HepG2 (cell line): Measurements from ENCODE around the gene TUBB3. TPM values are rescaled to one million over a fixed set of nuclear protein-coding genes. Genes with fewer than 3 reads are reported as not detected.

Experiments
- CENPX ChIP-seq: sonication (generic); formaldehyde crosslinking; IDR thresholded peaks from 2 replicates; pipeline ENCODE4 v1.9.0; 2021; ENCODE audit warnings: mild to moderate bottlenecking, missing genetic modification reagents, moderate library complexity
- CSRNP2 ChIP-seq: sonication (generic); formaldehyde crosslinking; conservative IDR thresholded peaks from 2 replicates; pipeline ENCODE4 v1.8.0; 2022; ENCODE audit warnings: low read depth, missing genetic modification reagents
- EHMT2 ChIP-seq: fragments of 200-600 bp; sonication (generic); IDR thresholded peaks from 2 replicates; pipeline ENCODE4 v1.7.0; 2017; ENCODE audit warnings: antibody characterized with exemption, low read depth, low read length, borderline replicate concordance
- ETV5 ChIP-seq: IDR thresholded peaks from 2 replicates; pipeline ENCODE4 v1.6.1; 2018; ENCODE audit warnings: missing biosample characterization, missing genetic modification reagents, inconsistent platforms, borderline replicate concordance
- FOXO1 ChIP-seq: sonication (generic); formaldehyde crosslinking; IDR thresholded peaks from 2 replicates; pipeline ENCODE4 v1.4.0; 2020; ENCODE audit warnings: missing genetic modification reagents
- GABPA ChIP-seq, 2 experiments: IDR thresholded peaks; 2 replicates each; pipeline ENCODE4 v1.6.1; 2011 to 2016; ENCODE audit warnings: low read depth in 2 of 2, low read length in 1 of 2, missing biosample characterization in 1 of 2, missing genetic modification characterization in 1 of 2
- JUN ChIP-seq: sonication (generic); formaldehyde crosslinking; IDR thresholded peaks from 2 replicates; pipeline ENCODE4 v1.4.0; 2020; ENCODE audit warnings: mild to moderate bottlenecking, missing genetic modification reagents
- MAF1 ChIP-seq: sonication (generic); formaldehyde crosslinking; IDR thresholded peaks from 2 replicates; pipeline ENCODE4 v1.5.0; 2020; ENCODE audit warnings: missing genetic modification reagents, borderline replicate concordance
- MBNL3 ChIP-seq: fragments of 250-450 bp; sonication (Bioruptor Pico); conservative IDR thresholded peaks from 2 replicates; pipeline ENCODE4 v1.8.0; 2022; ENCODE audit warnings: mild to moderate bottlenecking, inconsistent platforms
- MEF2D ChIP-seq: sonication (generic); formaldehyde crosslinking; IDR thresholded peaks from 2 replicates; pipeline ENCODE4 v1.5.1; 2020; ENCODE audit warnings: mild to moderate bottlenecking, missing genetic modification reagents
- NFIC ChIP-seq: IDR thresholded peaks from 2 replicates; pipeline ENCODE4 v1.6.1; 2012; ENCODE audit warnings: mild to moderate bottlenecking, low read length, inconsistent platforms
- RFX5 ChIP-seq: IDR thresholded peaks from 2 replicates; pipeline ENCODE4 v1.6.1; 2011; ENCODE audit warnings: low read depth, low read length, improper control_type of control experiment
- SSRP1 ChIP-seq: IDR thresholded peaks from 2 replicates; pipeline ENCODE4 v1.6.1; 2016; ENCODE audit warnings: control low read depth
- TBX2 ChIP-seq: sonication (generic); formaldehyde crosslinking; IDR thresholded peaks from 2 replicates; pipeline ENCODE4 v1.5.0; 2020; ENCODE audit warnings: missing genetic modification reagents, mild to moderate bottlenecking, borderline replicate concordance
- ZBTB4 ChIP-seq: sonication (generic); formaldehyde crosslinking; IDR thresholded peaks from 2 replicates; pipeline ENCODE4 v1.4.0; 2020; ENCODE audit warnings: missing genetic modification reagents, mild to moderate bottlenecking, borderline replicate concordance
- ZBTB7A ChIP-seq: sonication (generic); formaldehyde crosslinking; IDR thresholded peaks from 2 replicates; pipeline ENCODE4 v1.8.0; 2022; ENCODE audit warnings: mild to moderate bottlenecking, missing genetic modification reagents
- ZFP41 ChIP-seq: sonication (generic); formaldehyde crosslinking; IDR thresholded peaks from 2 replicates; pipeline ENCODE4 v1.4.0; 2020; ENCODE audit warnings: mild to moderate bottlenecking, missing genetic modification reagents, borderline replicate concordance
- ZMYM4 ChIP-seq: sonication (generic); formaldehyde crosslinking; IDR thresholded peaks from 2 replicates; pipeline ENCODE4 v1.8.1; 2023; ENCODE audit warnings: mild to moderate bottlenecking, missing genetic modification reagents
- ZNF10 ChIP-seq: sonication (generic); formaldehyde crosslinking; IDR thresholded peaks from 2 replicates; pipeline ENCODE4 v1.4.0; 2020; ENCODE audit warnings: mild to moderate bottlenecking, low read depth, missing genetic modification reagents, borderline replicate concordance
- ZNF263 ChIP-seq: sonication (generic); formaldehyde crosslinking; IDR thresholded peaks from 2 replicates; pipeline ENCODE4 v1.4.0; 2020; ENCODE audit warnings: missing genetic modification reagents
- ZNF335 ChIP-seq: sonication (generic); formaldehyde crosslinking; IDR thresholded peaks from 2 replicates; pipeline ENCODE4 v1.4.0; 2020; ENCODE audit warnings: missing genetic modification reagents
- ZNF34 ChIP-seq: sonication (generic); formaldehyde crosslinking; IDR thresholded peaks from 2 replicates; pipeline ENCODE4 v1.4.0; 2020; ENCODE audit warnings: mild to moderate bottlenecking, missing genetic modification reagents, borderline replicate concordance
- ZNF431 ChIP-seq: sonication (generic); formaldehyde crosslinking; IDR thresholded peaks from 2 replicates; pipeline ENCODE4 v1.9.0; 2022; ENCODE audit warnings: missing genetic modification reagents, low read depth, mild to moderate bottlenecking, borderline replicate concordance
- ZNF432 ChIP-seq: sonication (generic); formaldehyde crosslinking; IDR thresholded peaks from 2 replicates; pipeline ENCODE4 v1.5.0; 2020; ENCODE audit warnings: missing genetic modification reagents, mild to moderate bottlenecking, borderline replicate concordance
- ZNF446 ChIP-seq: sonication (generic); formaldehyde crosslinking; IDR thresholded peaks from 2 replicates; pipeline ENCODE4 v1.5.0; 2020; ENCODE audit warnings: mild to moderate bottlenecking, missing genetic modification reagents
- ZNF484 ChIP-seq: sonication (generic); formaldehyde crosslinking; IDR thresholded peaks from 2 replicates; pipeline ENCODE4 v1.5.1; 2020; ENCODE audit warnings: mild to moderate bottlenecking, low read depth, missing genetic modification reagents, borderline replicate concordance
- ZNF678 ChIP-seq: sonication (generic); formaldehyde crosslinking; IDR thresholded peaks from 2 replicates; pipeline ENCODE4 v1.4.0; 2020; ENCODE audit warnings: mild to moderate bottlenecking, missing genetic modification reagents
- ZNF720 ChIP-seq: sonication (generic); formaldehyde crosslinking; IDR thresholded peaks from 2 replicates; pipeline ENCODE4 v1.4.0; 2020; ENCODE audit warnings: missing genetic modification reagents
- ZNF782 ChIP-seq: sonication (generic); formaldehyde crosslinking; IDR thresholded peaks from 2 replicates; pipeline ENCODE4 v1.4.0; 2020; ENCODE audit warnings: missing genetic modification reagents, mild to moderate bottlenecking, borderline replicate concordance
- polyA plus RNA-seq, 8 experiments: library from polyadenylated mRNA; depleted of rRNA in 3 of 8; stranded (reverse) in 7 of 8; unstranded in 1 of 8; fragments of >200 nt; fragmentation: Illumina TruSeq in 4 of 8; extraction: Trizol in 4 of 8; gene quantifications; 2 replicates each; pipeline versions ENCODE4 v1.2.1 to v1.2.3, GENCODE V29; 2011 to 2016; ENCODE audit warnings: low read depth in 4 of 8, missing spikeins in 1 of 8, mixed read lengths in 1 of 8; ENCODE audit not compliant: insufficient read depth in 1 of 8
- total RNA-seq, 5 experiments: library from RNA; depleted of rRNA; stranded (reverse); fragments of >200 nt; fragmentation: Illumina TruSeq; extraction: Trizol; gene quantifications; 2 replicates each; pipeline ENCODE4 v1.2.3, GENCODE V29; 2016; ENCODE audit warnings: low read depth in 1 of 5

The TUBB3 gene
- total and polyA plus RNA-seq, 2 of the 13 experiments (the other 11 are each of a cell fraction or from before 2014, with no cell fraction given): 110 to 185 TPM

- TF ChIP-seq ZMYM4 (CRISPR knock-in tag) (no peak), CSRNP2 (CRISPR knock-in tag) (no peak), ZNF10 (CRISPR knock-in tag) (no peak), ZNF34 (CRISPR knock-in tag) (no peak), MBNL3 (CRISPR knock-in tag) (no peak), FOXO1 (no peak), GABPA (IDR thresholded peaks at IDR 0.05; ENCODE audit: low read depth, low read length) (no peak), GABPA (CRISPR knock-in tag; IDR thresholded peaks at IDR 0.05; ENCODE audit: low read depth) (peak; percentile 42), EHMT2 (no peak), ZNF335 (CRISPR knock-in tag) (no peak; the same call in 1 of the 2 replicates), ZNF446 (no peak), ZNF484 (CRISPR knock-in tag) (no peak), RFX5 (no peak), ZFP41 (CRISPR knock-in tag) (no peak), ZBTB4 (CRISPR knock-in tag) (no peak), NFIC (no peak), ZNF263 (CRISPR knock-in tag) (no peak; the same call in 1 of the 2 replicates), TBX2 (no peak), MAF1 (CRISPR knock-in tag) (peak; percentile 33; the same call in 1 of the 2 replicates), ZNF678 (CRISPR knock-in tag) (no peak), CENPX (CRISPR knock-in tag) (no peak), JUN (CRISPR knock-in tag) (0 out of 2 replicates have a peak, but pooled peaks have one; percentile 60), ZNF432 (CRISPR knock-in tag) (no peak), ZNF720 (no peak), ETV5 (CRISPR knock-in tag) (no peak; the same call in 1 of the 2 replicates), ZBTB7A (CRISPR knock-in tag) (no peak), SSRP1 (CRISPR knock-in tag) (peak; percentile 45), ZNF431 (CRISPR knock-in tag) (no peak), MEF2D (CRISPR knock-in tag) (no peak; the same call in 1 of the 2 replicates), ZNF782 (CRISPR knock-in tag) (no peak)
These were observed 662 bp upstream of the TUBB3 start (continued) for GRCh38 chr16:89922477-89922883.
